HEK293 (cell line): ENCODE data around the gene KIF5A.
"Not testable (repeated sequence)": the region's sequence is repeated elsewhere in the genome, so short reads cannot be mapped to it uniquely, and the experiment has no call there.

Source experiments
- ATF2 ChIP-seq: fragments of 450-650 bp; formaldehyde crosslinking; IDR thresholded peaks from 2 replicates; pipeline ENCODE4 v1.5.1; 2016; ENCODE audit warnings: missing biosample characterization, missing genetic modification characterization, low read depth
- BCL11A ChIP-seq: fragments of 450-650 bp; formaldehyde crosslinking; IDR thresholded peaks from 2 replicates; pipeline ENCODE4 v1.5.1; 2016; ENCODE audit warnings: low read depth, missing biosample characterization, missing genetic modification characterization
- CTCF ChIP-seq: fragments of 450-650 bp; formaldehyde crosslinking; IDR thresholded peaks from 2 replicates; pipeline ENCODE4 v1.5.1; 2016; ENCODE audit warnings: missing biosample characterization, missing genetic modification characterization
- OVOL3 ChIP-seq: fragments of 450-650 bp; formaldehyde crosslinking; IDR thresholded peaks from 2 replicates; pipeline ENCODE4 v1.5.1; 2016; ENCODE audit warnings: missing biosample characterization, missing genetic modification characterization
- SP2 ChIP-seq: fragments of 450-650 bp; formaldehyde crosslinking; IDR thresholded peaks from 2 replicates; pipeline ENCODE4 v1.5.1; 2016; ENCODE audit warnings: missing biosample characterization, missing genetic modification characterization
- YY1 ChIP-seq: fragments of 450-650 bp; formaldehyde crosslinking; IDR thresholded peaks from 2 replicates; pipeline ENCODE4 v1.5.1; 2018; ENCODE audit warnings: missing biosample characterization, missing genetic modification characterization
- ZBTB1 ChIP-seq: fragments of 450-650 bp; formaldehyde crosslinking; IDR thresholded peaks from 2 replicates; pipeline ENCODE4 v1.5.1; 2016; ENCODE audit warnings: missing biosample characterization, missing genetic modification characterization
- ZBTB49 ChIP-seq: fragments of 450-650 bp; formaldehyde crosslinking; IDR thresholded peaks from 2 replicates; pipeline ENCODE4 v1.5.1; 2016; ENCODE audit warnings: missing biosample characterization, missing genetic modification characterization, low read depth
- ZNF324 ChIP-seq: fragments of 450-650 bp; formaldehyde crosslinking; IDR thresholded peaks from 2 replicates; pipeline ENCODE4 v1.5.1; 2016; ENCODE audit warnings: missing biosample characterization, missing genetic modification characterization
- ZNF555 ChIP-seq: fragments of 450-650 bp; formaldehyde crosslinking; conservative IDR thresholded peaks from 2 replicates; pipeline ENCODE4 v1.5.1; 2017; ENCODE audit warnings: missing biosample characterization, mild to moderate bottlenecking, missing genetic modification characterization, inconsistent platforms
- ZNF596 ChIP-seq: fragments of 450-650 bp; IDR thresholded peaks from 2 replicates; pipeline ENCODE4 v1.5.0; 2018; ENCODE audit warnings: missing biosample characterization, mild to moderate bottlenecking, missing genetic modification characterization, moderate library complexity
- ZNF843 ChIP-seq: fragments of 450-650 bp; formaldehyde crosslinking; IDR thresholded peaks from 2 replicates; pipeline ENCODE4 v1.5.1; 2016; ENCODE audit warnings: missing biosample characterization, missing genetic modification characterization

- not testable (repeated sequence) for TF ChIP-seq ZNF596 (tag by site-specific recombination); YY1 (tag by site-specific recombination); ZBTB1 (tag by site-specific recombination); ZNF843 (tag by site-specific recombination); CTCF (tag by site-specific recombination); ZNF324; ZBTB49 (tag by site-specific recombination); BCL11A (tag by site-specific recombination); OVOL3 (tag by site-specific recombination); ATF2 (tag by site-specific recombination); SP2; ZNF555 (tag by site-specific recombination)
Observed at GRCh38 chr12:57513677-57514076, 36.2 kb upstream of the KIF5A start.
